ENCODE measurements around the gene ZNF423.

GRCh38 chr16:49586466-49587450 is 269.2 kb downstream of the ZNF423 start:
- TF ChIP-seq EZH2 (IDR thresholded peaks at IDR 0.05; ENCODE audit: insufficient read depth, poor library complexity, severe bottlenecking) (no peak), EZH2phosphoT487 (IDR thresholded peaks at IDR 0.05; ENCODE audit: insufficient read depth, low read depth) (no peak)

All from GM23248 (cell line).